Measurements from ENCODE around the gene NCK2.
"Not testable (repeated sequence)": the region's sequence is repeated elsewhere in the genome, so short reads cannot be mapped to it uniquely, and the experiment has no call there.

NCK2 gene

GRCh38 chr2:105756435-105756834 is 11.7 kb downstream of the NCK2 start:
- DNase-seq (ENCODE audit: low read depth), result no peak

- DNase-seq (ENCODE audit: low read depth), result not testable (repeated sequence)
Observed at GRCh38 chr2:105756865-105757264, 12.2 kb downstream of the NCK2 start.

DNA sequence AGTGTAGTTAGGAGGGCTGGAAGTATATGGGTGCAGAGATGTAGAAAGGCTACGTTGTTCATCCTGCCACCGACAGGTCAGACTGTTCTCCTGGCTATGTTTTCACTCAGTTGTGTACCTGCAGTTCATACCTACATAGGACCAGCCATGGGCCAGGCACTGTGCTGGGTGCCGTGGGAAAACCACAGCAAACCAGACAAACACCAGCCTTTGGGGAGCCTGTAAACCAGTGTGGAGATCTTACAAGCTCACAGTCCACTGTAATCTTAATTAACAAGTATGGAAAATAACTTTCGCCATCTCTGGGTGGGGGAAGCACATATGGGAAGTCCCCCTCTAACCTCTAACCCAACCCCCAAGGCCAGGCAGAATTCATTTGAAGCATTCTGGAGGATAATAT is 12.7 kb downstream of the NCK2 start:
- DNase-seq (ENCODE audit: low read depth), result no peak

DNA sequence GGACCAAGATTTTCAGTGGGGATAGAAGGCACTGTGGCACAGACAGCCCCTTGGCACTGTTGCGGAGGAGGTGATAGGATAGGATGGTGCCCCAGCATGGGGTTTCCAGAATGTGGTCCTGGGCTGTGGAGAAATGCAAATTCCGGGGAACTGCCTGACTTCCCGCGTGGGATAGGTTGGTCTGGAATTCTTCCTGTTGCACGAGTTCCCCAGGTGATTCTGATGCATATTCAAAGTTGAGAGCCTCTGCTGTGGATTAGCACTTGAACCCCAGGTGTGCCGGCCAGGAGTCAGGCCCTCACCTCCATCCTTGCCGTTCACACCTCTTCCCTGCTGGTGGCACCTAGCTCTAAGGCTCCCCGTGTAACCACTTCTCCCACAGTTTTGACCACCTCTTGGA is 15.5 kb downstream of the NCK2 start:
- no peak for DNase-seq (ENCODE audit: low read depth)

DNA sequence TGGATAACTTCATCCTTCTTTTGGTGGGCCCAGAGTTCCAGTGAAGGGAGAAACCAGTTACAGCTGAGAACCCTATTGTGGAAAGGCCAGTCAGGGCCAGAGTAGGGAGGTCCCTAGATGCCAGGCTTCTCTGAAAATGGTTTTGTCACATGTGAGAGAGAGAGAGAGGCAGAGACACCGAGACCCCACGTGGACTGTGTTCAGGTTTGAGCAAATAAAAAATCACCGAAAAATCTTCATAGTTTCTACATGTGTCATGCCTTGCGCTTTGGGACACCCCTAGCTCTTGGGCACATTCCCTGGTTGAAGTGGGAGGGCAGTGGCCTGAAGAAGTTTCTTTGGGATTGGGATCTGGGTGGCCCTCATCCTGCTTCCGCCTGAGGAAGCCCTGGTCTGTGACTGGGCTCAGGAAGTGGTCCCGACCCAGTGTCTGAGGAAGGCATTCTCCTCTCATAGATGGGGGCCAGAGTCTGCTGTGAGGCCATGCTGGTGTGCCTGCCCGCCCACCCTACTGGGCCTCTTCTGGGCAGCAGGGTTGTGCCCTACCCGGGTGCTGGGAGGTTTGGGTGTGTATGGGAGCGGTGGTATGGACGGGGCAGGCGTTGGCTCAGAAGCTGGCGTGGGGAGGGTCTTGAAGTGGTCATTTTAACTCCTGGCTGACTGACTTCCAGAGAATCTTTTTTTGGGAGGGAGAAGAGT is 16.1 kb downstream of the NCK2 start:
- DNase-seq (ENCODE audit: low read depth), result no peak

- DNase-seq (ENCODE audit: low read depth), result no peak
Observed at GRCh38 chr2:105761931-105762515, 17.3 kb downstream of the NCK2 start.

DNA sequence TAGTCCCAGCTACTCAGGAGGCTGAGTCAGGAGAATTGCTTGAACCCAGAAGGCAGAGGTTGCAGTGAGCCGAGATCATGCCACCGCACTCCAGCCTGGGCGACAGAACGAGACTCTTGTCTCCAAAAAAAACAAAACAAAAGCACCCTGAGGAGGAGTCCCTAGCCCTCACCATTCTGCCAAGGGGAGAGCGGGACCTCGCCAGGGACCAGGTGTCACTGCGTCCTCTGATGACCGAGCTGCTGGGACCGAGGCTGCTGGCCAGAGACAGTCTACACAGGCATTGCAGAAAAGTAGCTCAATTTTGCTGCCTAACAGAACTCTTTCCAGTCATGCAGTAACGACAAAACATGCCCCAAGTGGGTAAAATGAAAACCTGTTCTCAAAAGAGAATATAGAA is 18.4 kb downstream of the NCK2 start:
- DNase-seq (ENCODE audit: low read depth), result no peak

DNA sequence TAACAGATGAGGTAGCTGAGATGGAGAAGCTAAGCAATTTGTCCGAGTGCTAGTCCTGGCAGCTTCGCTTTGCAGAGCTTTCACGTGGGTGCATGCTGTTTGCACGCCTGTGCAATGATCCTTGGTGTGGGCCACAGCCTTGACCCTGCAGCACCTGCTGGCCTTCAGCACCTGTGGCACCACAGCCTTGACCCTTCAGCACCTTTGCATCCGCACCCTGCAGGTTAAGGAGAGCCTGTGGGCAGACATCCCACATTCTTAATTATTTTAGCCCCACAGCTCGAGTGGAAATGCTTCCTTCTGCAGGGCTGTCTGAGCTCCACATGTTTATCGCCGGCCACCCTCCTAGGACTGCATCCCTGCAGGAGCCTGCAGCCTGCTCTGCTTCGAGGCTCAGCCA is 19.3 kb downstream of the NCK2 start:
- DNase-seq (ENCODE audit: low read depth), result no peak

DNA sequence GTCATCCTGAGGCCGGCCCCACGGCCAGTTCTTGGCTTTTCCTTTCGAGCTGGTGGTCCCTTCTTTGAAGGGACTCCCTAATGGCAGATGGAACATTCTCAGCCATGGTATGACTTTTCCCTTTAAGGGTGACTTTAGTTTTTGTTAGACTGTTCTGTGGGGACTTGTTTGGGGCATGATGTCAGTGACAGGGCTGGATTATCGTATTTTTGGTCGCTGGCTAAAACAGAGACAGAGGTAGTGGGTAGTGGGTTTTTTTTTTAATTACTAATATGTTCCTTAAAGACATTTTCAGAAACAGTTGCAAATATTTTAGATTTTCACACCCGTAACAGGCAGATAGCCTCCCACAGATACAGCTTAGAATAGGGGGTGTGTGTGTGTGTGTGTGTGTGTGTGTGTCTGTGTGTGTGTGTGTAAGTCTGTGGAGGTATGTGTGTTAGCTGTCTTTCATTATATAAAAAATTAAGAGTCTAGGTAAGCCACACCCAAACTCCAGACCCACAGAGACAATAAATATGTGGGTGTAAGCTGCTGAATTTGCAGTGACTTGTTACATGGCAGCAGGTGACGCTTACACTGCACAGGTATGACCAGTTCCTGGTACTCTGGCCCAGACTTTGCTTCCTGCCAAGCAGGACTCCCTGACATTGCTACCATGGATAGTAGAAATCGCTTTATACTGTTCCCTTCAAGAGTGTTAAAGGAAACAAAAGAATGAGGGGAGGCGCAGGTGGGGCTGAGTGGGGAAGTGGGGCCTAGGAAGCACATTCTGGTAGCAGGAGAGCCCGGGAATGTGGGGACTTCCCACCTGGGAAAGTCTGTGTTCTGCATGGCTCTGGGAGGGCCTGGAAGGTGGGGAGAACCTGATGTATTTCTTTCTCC is 20.9 kb downstream of the NCK2 start:
- no peak for DNase-seq (ENCODE audit: low read depth)

- no peak for DNase-seq (ENCODE audit: low read depth)
Observed at GRCh38 chr2:105766300-105766866, 21.7 kb downstream of the NCK2 start.

DNA sequence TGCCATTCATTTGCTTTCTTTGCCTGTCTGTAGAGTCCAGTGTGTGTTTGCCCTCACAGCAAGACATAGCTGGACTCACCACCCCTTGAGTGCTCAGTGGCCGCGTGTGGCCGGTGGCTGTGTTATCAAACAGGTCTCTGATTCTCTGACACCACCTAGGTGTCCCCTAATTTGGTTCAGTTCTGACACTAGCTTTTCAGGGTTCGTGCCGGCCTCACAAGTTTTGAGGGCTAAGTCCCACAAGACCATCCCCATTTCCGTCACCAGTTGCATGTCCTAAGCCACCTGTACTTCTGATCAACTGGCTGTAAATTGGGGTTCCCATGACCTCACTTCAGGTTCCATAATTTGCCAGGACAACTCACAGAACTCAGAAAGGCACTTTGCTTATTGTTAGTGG is 23.5 kb downstream of the NCK2 start:
- DNase-seq (ENCODE audit: low read depth), result no peak

DNA sequence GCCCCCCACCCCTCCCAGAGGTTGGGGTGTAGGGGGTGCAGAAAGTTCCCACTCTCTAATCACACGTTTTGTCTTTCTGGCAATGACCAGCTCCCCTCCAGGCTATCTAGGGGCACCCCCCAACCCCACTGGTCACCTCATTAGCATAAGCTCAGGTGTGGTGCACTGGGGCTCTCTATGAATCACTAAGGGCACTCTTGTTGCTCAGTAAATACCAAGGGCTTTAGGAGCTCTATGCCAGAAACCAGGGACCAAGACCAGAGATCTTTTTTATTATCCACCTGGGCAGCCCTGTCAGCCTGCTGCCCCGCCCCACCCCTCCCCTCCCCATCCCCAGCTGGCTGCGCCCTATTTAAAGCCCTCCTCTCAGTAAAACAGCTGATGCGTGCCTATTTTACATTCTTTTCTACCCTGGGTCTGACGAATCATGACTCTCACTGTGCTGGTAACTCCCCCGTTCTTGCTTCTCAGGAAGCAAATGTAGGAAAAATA is 24.3 kb downstream of the NCK2 start:
- no peak for DNase-seq (ENCODE audit: low read depth)

DNA sequence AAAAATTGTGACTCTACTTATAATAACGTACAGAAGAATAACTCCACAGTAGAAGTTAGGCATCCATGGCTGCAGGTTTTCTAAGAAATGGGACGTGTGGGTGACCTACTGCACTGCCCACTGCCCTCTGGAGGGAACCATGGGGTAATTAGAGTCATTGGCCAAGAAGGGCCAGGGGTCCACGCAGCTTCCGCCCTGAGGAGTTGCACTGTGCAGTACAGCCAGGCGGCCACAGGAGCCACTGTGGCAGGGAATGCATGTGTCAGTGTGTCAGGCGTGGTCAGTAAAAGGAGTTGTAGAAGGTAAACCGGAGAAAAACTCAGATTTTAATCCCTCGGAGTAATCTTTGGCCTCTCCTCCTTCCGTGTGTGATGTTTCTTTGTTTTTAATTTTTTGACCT is 24.8 kb downstream of the NCK2 start:
- no peak for DNase-seq (ENCODE audit: low read depth)

- no peak for DNase-seq (ENCODE audit: low read depth)
Observed at GRCh38 chr2:105770149-105770548, 25.4 kb downstream of the NCK2 start.

DNA sequence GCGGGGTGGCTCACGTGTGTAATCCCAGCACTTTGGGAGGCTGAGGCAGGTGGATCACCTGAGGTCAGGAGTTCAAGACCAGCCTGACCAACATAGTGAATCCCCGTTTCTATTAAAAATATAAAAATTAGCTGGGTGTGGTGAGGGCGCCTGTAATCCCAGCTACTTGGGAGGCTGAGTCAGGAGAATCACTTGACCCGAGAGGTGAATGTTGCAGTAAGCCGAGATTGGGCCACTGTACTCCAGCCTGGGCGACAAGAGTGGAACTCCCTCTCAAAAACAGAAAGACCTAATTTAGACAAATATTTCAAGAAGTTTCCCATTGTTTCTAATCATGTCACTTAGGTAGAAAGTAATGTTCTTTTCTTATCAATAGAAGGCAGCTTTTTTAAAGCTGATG is 26.6 kb downstream of the NCK2 start:
- not testable (repeated sequence) for DNase-seq (ENCODE audit: low read depth)

DNA sequence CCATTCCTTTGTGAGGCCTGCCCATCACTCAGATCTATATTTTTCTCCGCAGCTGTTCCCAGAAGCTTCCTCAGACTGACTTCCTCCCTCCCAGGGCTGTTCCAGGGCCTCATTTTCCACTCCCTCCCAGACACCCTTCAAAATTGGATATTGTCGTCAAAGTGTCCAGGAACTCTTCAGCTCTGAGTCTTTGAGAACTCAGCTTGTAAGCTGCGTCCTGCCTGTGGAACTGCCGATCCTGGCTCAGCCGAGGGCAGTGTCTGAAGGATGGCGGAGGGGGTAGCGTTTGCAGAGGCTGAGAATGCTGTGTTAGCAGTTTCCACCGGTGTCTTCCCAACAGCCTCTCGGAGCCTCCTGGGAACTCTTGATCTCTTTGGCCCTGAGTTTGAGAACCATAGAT is 27.1 kb downstream of the NCK2 start:
- DNase-seq (ENCODE audit: low read depth), result no peak

GRCh38 chr2:105772362-105772761 is 27.6 kb downstream of the NCK2 start:
- no peak for DNase-seq (ENCODE audit: low read depth)

DNA sequence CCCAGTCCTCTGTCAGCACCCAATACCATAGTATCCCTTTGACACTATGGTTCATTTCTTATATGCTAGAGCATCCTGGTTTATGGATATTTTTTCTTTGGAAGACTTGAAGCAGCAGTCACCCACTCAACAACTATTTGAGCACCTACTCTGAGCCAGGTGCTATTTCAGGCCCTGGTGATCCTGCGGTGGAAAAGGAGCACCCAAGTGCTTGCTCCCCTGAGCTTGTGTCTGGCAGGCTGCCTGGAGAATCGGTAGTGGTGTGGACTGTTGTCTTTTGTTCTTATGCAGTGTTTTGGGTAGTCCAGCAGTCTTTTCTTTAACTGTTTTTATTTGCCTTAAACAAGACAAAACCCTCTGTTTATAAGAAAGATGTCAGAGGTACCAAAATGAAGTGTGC is 28.9 kb downstream of the NCK2 start:
- no peak for DNase-seq (ENCODE audit: low read depth)

GRCh38 chr2:105774781-105775337 is 30.1 kb downstream of the NCK2 start:
- DNase-seq (ENCODE audit: low read depth), result no peak

- no peak for DNase-seq (ENCODE audit: low read depth)
Observed at GRCh38 chr2:105775809-105776559, 31.3 kb downstream of the NCK2 start.

GRCh38 chr2:105776560-105776928 is 31.8 kb downstream of the NCK2 start:
- DNase-seq (ENCODE audit: low read depth), result no peak

- no peak for DNase-seq (ENCODE audit: low read depth)
Observed at GRCh38 chr2:105777031-105777482, 32.3 kb downstream of the NCK2 start.

Data from HS-5 (cell line).